Measurements from ENCODE around the gene TTC21A. TPM values are rescaled to one million over a fixed set of nuclear protein-coding genes. Genes with fewer than 3 reads are reported as not detected.

Gene TTC21A
- total and polyA plus RNA-seq, 4 donors = 5.3 to 23.9 (median 15.1) TPM

Small RNAs within 50 kb of the gene (small RNA-seq; reads per million reads assigned to genes)
- gene RF00017 (ENCODE audit: low replicate concordance) = not detected

Other genes with a start within 250 kb of the TTC21A start
- gene SCN11A, start 55.7 kb upstream of the TTC21A start, total RNA-seq = 10 to 100 TPM in 1 of 2 donors, 1 to 10 TPM in 1; 1.0 to 44.3 TPM
- gene SCN11A, start 55.7 kb upstream of the TTC21A start, polyA plus RNA-seq (ENCODE audit: insufficient read length in 2 of 2) = under 1 TPM; 0.81 to 0.86 TPM
- 10 to 100 TPM; 51.6 to 73.2 TPM for gene WDR48, start 55.7 kb upstream of the TTC21A start, total RNA-seq
- 10 to 100 TPM; 56.2 to 71.4 TPM for gene WDR48, start 55.7 kb upstream of the TTC21A start, polyA plus RNA-seq (ENCODE audit: insufficient read length in 2 of 2)
- gene GORASP1, start 53 bp upstream of the TTC21A start, total RNA-seq = 10 to 100 TPM; 41.7 to 75.0 TPM
- gene GORASP1, start 53 bp upstream of the TTC21A start, polyA plus RNA-seq (ENCODE audit: insufficient read length in 2 of 2) = 100 to 1,000 TPM in 1 of 2 donors, 10 to 100 TPM in 1; 98.8 to 116 TPM
- gene CSRNP1, start 45.9 kb downstream of the TTC21A start, total RNA-seq = 10 to 100 TPM; 14.5 to 24.6 TPM
- gene CSRNP1, start 45.9 kb downstream of the TTC21A start, polyA plus RNA-seq (ENCODE audit: insufficient read length in 2 of 2) = 10 to 100 TPM; 17.3 to 19.4 TPM
- gene XIRP1, start 84.9 kb downstream of the TTC21A start, total RNA-seq = under 1 TPM; 0.20 to 0.50 TPM
- gene XIRP1, start 84.9 kb downstream of the TTC21A start, polyA plus RNA-seq (ENCODE audit: insufficient read length in 2 of 2) = 1 to 10 TPM; 1.3 to 1.6 TPM
- gene CX3CR1, start 172.4 kb downstream of the TTC21A start, total RNA-seq = 10 to 100 TPM; 27.7 to 42.1 TPM
- gene CX3CR1, start 172.4 kb downstream of the TTC21A start, polyA plus RNA-seq (ENCODE audit: insufficient read length in 2 of 2) = 10 to 100 TPM; 43.2 to 70.2 TPM
- gene CCR8, start 222.0 kb downstream of the TTC21A start, total RNA-seq = not detected
- not detected for gene CCR8, start 222.0 kb downstream of the TTC21A start, polyA plus RNA-seq (ENCODE audit: insufficient read length in 2 of 2)